HepG2 (cell line): ENCODE data around the gene APIP. TPM values are rescaled to one million over a fixed set of nuclear protein-coding genes. Genes with fewer than 3 reads are reported as not detected.

Source experiments
- AKNA ChIP-seq: sonication (generic); formaldehyde crosslinking; IDR thresholded peaks from 2 replicates; pipeline ENCODE4 v1.4.0; 2020; ENCODE audit warnings: missing genetic modification reagents, borderline replicate concordance
- CBX1 ChIP-seq: IDR thresholded peaks from one replicate; pipeline ENCODE4 v1.6.1; 2016; ENCODE audit warnings: antibody characterized with exemption, low read depth
- CTCF ChIP-seq: sonication (generic); formaldehyde crosslinking; IDR thresholded peaks from 2 replicates; pipeline ENCODE4 v1.5.0; 2020; ENCODE audit warnings: mild to moderate bottlenecking, missing genetic modification reagents, moderate library complexity
- ELF3 ChIP-seq: IDR thresholded peaks from 2 replicates; pipeline ENCODE4 v1.6.1; 2016; ENCODE audit warnings: missing genetic modification reagents, missing compliant biosample characterization
- KIAA2018 ChIP-seq: sonication (generic); formaldehyde crosslinking; IDR thresholded peaks from 2 replicates; pipeline ENCODE4 v1.5.0; 2020; ENCODE audit warnings: mild to moderate bottlenecking, missing genetic modification reagents, borderline replicate concordance
- MED13 ChIP-seq: sonication (generic); formaldehyde crosslinking; IDR thresholded peaks from 2 replicates; pipeline ENCODE4 v1.5.0; 2020; ENCODE audit warnings: missing genetic modification reagents
- MIXL1 ChIP-seq: IDR thresholded peaks from 2 replicates; pipeline ENCODE4 v1.6.1; 2016
- NFE2L2 ChIP-seq: fragments of 150-350 bp; IDR thresholded peaks from 2 replicates; pipeline ENCODE4 v1.6.1; 2014; ENCODE audit warnings: low read length
- TBX3 ChIP-seq: fragments of 450-650 bp; IDR thresholded peaks from 2 replicates; pipeline ENCODE4 v1.6.1; 2017; ENCODE audit warnings: antibody characterized with exemption, mild to moderate bottlenecking, inconsistent platforms, borderline replicate concordance
- XBP1 ChIP-seq: sonication (generic); formaldehyde crosslinking; IDR thresholded peaks from 2 replicates; pipeline ENCODE4 v1.5.0; 2020; ENCODE audit warnings: missing genetic modification reagents
- XRCC5 ChIP-seq: fragments of 200-400 bp; formaldehyde crosslinking; optimal IDR thresholded peaks from 2 replicates; pipeline ENCODE3; 2017; ENCODE audit warnings: mild to moderate bottlenecking, low read length
- ZNF232 ChIP-seq: sonication (generic); formaldehyde crosslinking; IDR thresholded peaks from 2 replicates; pipeline ENCODE4 v1.4.0; 2020; ENCODE audit warnings: missing genetic modification reagents, borderline replicate concordance
- ZNF331 ChIP-seq: sonication (generic); formaldehyde crosslinking; IDR thresholded peaks from 2 replicates; pipeline ENCODE4 v1.4.0; 2020; ENCODE audit warnings: missing genetic modification reagents
- ZNF644 ChIP-seq: IDR thresholded peaks from 2 replicates; pipeline ENCODE4 v1.6.1; 2016; ENCODE audit warnings: low read depth
- ZNF781 ChIP-seq: sonication (generic); formaldehyde crosslinking; IDR thresholded peaks from 2 replicates; pipeline ENCODE4 v1.5.1; 2020; ENCODE audit warnings: borderline replicate concordance, mild to moderate bottlenecking, missing genetic modification reagents; ENCODE audit errors: not compliant biosample characterization
- polyA plus RNA-seq, 8 experiments: library from polyadenylated mRNA; depleted of rRNA in 3 of 8; stranded (reverse) in 7 of 8; unstranded in 1 of 8; fragments of >200 nt; fragmentation: Illumina TruSeq in 4 of 8; extraction: Trizol in 4 of 8; gene quantifications; 2 replicates each; pipeline versions ENCODE4 v1.2.1 to v1.2.3, GENCODE V29; 2011 to 2016; ENCODE audit warnings: low read depth in 4 of 8, missing spikeins in 1 of 8, mixed read lengths in 1 of 8; ENCODE audit not compliant: insufficient read depth in 1 of 8
- total RNA-seq, 5 experiments: library from RNA; depleted of rRNA; stranded (reverse); fragments of >200 nt; fragmentation: Illumina TruSeq; extraction: Trizol; gene quantifications; 2 replicates each; pipeline ENCODE4 v1.2.3, GENCODE V29; 2016; ENCODE audit warnings: low read depth in 1 of 5

Gene APIP
- total and polyA plus RNA-seq, 2 of the 13 experiments (the other 11 are each of a cell fraction or from before 2014, with no cell fraction given): 16.9 to 31.0 TPM

GRCh38 chr11:34840736-34841386 is 75.3 kb downstream of the APIP start (continued):
- TF ChIP-seq ZNF331 (CRISPR knock-in tag): peak; percentile 99
- TF ChIP-seq XRCC5: no peak
- no peak for TF ChIP-seq KIAA2018 (CRISPR knock-in tag)
- no peak for TF ChIP-seq NFE2L2
- no peak for TF ChIP-seq XBP1
- TF ChIP-seq MED13 (CRISPR knock-in tag): no peak
- 0 out of 2 replicates have a peak, but pooled peaks have one; percentile 28 for TF ChIP-seq MIXL1 (CRISPR knock-in tag)
- no peak for TF ChIP-seq ZNF232 (CRISPR knock-in tag)
- no peak for TF ChIP-seq ZNF781 (CRISPR knock-in tag)
- no peak for TF ChIP-seq ELF3
- peak; percentile 64; the same call in 1 of the 2 replicates for TF ChIP-seq ZNF644
- no peak for TF ChIP-seq CBX1
- no peak for TF ChIP-seq AKNA (CRISPR knock-in tag)
- TF ChIP-seq CTCF: peak; percentile 67
- TF ChIP-seq TBX3: no peak
